Neural progenitor cell (in vitro differentiated cells): ENCODE results near the gene SIN3B. TPM values are rescaled to one million over a fixed set of nuclear protein-coding genes. Genes with fewer than 3 reads are reported as not detected.
"Not testable (repeated sequence)": the region's sequence is repeated elsewhere in the genome, so short reads cannot be mapped to it uniquely, and the experiment has no call there.

Experiments used
- DNase-seq: peaks from one replicate; pipeline ENCODE4 v3.0.0-alpha.2; 2016; ENCODE audit warnings: low spot score
- H2AFZ ChIP-seq: fragments of 200-600 bp; sonication (generic); replicated peaks from 2 replicates; pipeline ENCODE4 v1.6.1; 2016; ENCODE audit warnings: antibody characterized with exemption
- H3F3A ChIP-seq: fragments of 200-600 bp; sonication (generic); 2 replicates; pipeline ENCODE4 v1.6.1; 2016; ENCODE audit warnings: antibody characterized with exemption, low read depth
- H3K27ac ChIP-seq: fragments of 200-600 bp; sonication (generic); 2 replicates; pipeline ENCODE4 v1.5.1; 2016; ENCODE audit warnings: mild to moderate bottlenecking
- H3K27me3 ChIP-seq: fragments of 200-600 bp; sonication (generic); 2 replicates; pipeline ENCODE4 v1.6.1; 2016; ENCODE audit warnings: mild to moderate bottlenecking, moderate library complexity
- H3K36me3 ChIP-seq: fragments of 200-600 bp; sonication (generic); 2 replicates; pipeline ENCODE4 v1.5.1; 2016
- H3K4me1 ChIP-seq: fragments of 200-600 bp; sonication (generic); 2 replicates; pipeline ENCODE4 v1.6.1; 2016; ENCODE audit warnings: mixed run types
- H3K4me2 ChIP-seq: fragments of 200-600 bp; sonication (generic); 2 replicates; pipeline ENCODE4 v1.6.1; 2016
- H3K4me3 ChIP-seq: fragments of 200-600 bp; sonication (generic); 2 replicates; pipeline ENCODE4 v1.5.1; 2016
- H3K79me2 ChIP-seq: fragments of 200-600 bp; sonication (generic); 2 replicates; pipeline ENCODE4 v1.6.1; 2016; ENCODE audit warnings: low read depth
- H3K9ac ChIP-seq: fragments of 200-600 bp; sonication (generic); 2 replicates; pipeline ENCODE4 v1.6.1; 2016
- H3K9me3 ChIP-seq: fragments of 200-600 bp; sonication (generic); 2 replicates; pipeline ENCODE4 v1.5.1; 2016; ENCODE audit warnings: low read depth
- H4K20me1 ChIP-seq: fragments of 200-600 bp; sonication (generic); 2 replicates; pipeline ENCODE4 v1.6.1; 2016; ENCODE audit warnings: low read depth
- H3K27ac Mint-ChIP-seq: 3 replicates; pipeline ENCODE4 v1.8.0; 2021; ENCODE audit warnings: mixed read lengths
- H3K27me3 Mint-ChIP-seq: 2 replicates; pipeline ENCODE4 v1.8.0; 2022; ENCODE audit warnings: low read depth, mild to moderate bottlenecking, inconsistent platforms, moderate library complexity, mixed read lengths; ENCODE audit not compliant: insufficient read depth
- H3K36me3 Mint-ChIP-seq: 3 replicates; pipeline ENCODE4 v1.8.0; 2021; ENCODE audit warnings: mixed read lengths
- H3K4me1 Mint-ChIP-seq: 3 replicates; pipeline ENCODE4 v1.8.0; 2021; ENCODE audit warnings: mixed read lengths
- H3K4me3 Mint-ChIP-seq: 3 replicates; pipeline ENCODE4 v1.8.0; 2021; ENCODE audit warnings: mild to moderate bottlenecking, moderate library complexity, mixed read lengths
- H3K9me3 Mint-ChIP-seq: 3 replicates; pipeline ENCODE4 v1.8.0; 2020; ENCODE audit warnings: mixed read lengths
- CTCF ChIP-seq: fragments of 200-600 bp; sonication (generic); IDR thresholded peaks from 2 replicates; pipeline ENCODE4 v1.5.1; 2017; ENCODE audit warnings: antibody characterized with exemption, mild to moderate bottlenecking
- EZH2 ChIP-seq: fragments of 200-600 bp; sonication (generic); IDR thresholded peaks from 2 replicates; pipeline ENCODE4 v1.6.1; 2017; ENCODE audit warnings: antibody characterized with exemption, mild to moderate bottlenecking, moderate library complexity
- EZH2phosphoT487 ChIP-seq: fragments of 200-600 bp; sonication (generic); IDR thresholded peaks from 2 replicates; pipeline ENCODE4 v1.6.1; 2017; ENCODE audit warnings: antibody characterized with exemption
- total RNA-seq: library from RNA; depleted of rRNA; stranded (reverse); fragments of >200 nt; gene quantifications from 2 replicates; pipeline ENCODE4 v1.2.3, GENCODE V29; 2015; ENCODE audit warnings: low replicate concordance

Gene SIN3B
- total RNA-seq, 1 donor from 2014 or later: 21.2 TPM

GRCh38 chr19:16794456-16795441 is 34.4 kb upstream of the SIN3B start:
- no peak overlapping the region for H3K4me2 ChIP-seq
- no peaks in the 10 kb centered on the region for H3K4me1 ChIP-seq
- H3K36me3 Mint-ChIP-seq: no peaks in the 10 kb centered on the region
- no peak for DNase-seq
- no peak overlapping the region for H3K4me3 Mint-ChIP-seq
- no peaks in the 10 kb centered on the region for H3K4me1 Mint-ChIP-seq
- no peak overlapping the region for H3K9ac ChIP-seq
- no peaks in the 10 kb centered on the region for H3F3A ChIP-seq
- peaks cover 3% of the 10 kb centered on the region for H3K27me3 Mint-ChIP-seq
- H3K79me2 ChIP-seq: no peaks in the 10 kb centered on the region
- H3K9me3 Mint-ChIP-seq: peaks cover 19% of the 10 kb centered on the region
- no peaks in the 10 kb centered on the region for H4K20me1 ChIP-seq
- no peaks in the 10 kb centered on the region for H3K36me3 ChIP-seq
- no peak overlapping the region for H3K27ac ChIP-seq
- H3K27me3 ChIP-seq: no peaks in the 10 kb centered on the region
- H3K4me3 ChIP-seq: no peak overlapping the region
- no peak overlapping the region for H3K27ac Mint-ChIP-seq
- no peaks in the 10 kb centered on the region for H3K9me3 ChIP-seq
- no peak overlapping the region for H2AFZ ChIP-seq
- TF ChIP-seq CTCF: no peak
- TF ChIP-seq EZH2: no peak
- no peak for TF ChIP-seq EZH2phosphoT487

GRCh38 chr19:16795731-16796130 is 33.5 kb upstream of the SIN3B start:
- peaks cover 16% of the 10 kb centered on the region for H3K9me3 Mint-ChIP-seq
- Histone ChIP-seq H3K4me3 (no peak overlapping the region), H4K20me1 (no peaks in the 10 kb centered on the region), H3K9me3 (no peaks in the 10 kb centered on the region), H3K79me2 (no peaks in the 10 kb centered on the region), H3K4me1 (no peaks in the 10 kb centered on the region), H3K27ac (no peak overlapping the region), H2AFZ (no peak overlapping the region), H3K4me2 (no peak overlapping the region), H3K27me3 (no peaks in the 10 kb centered on the region), H3K36me3 (no peaks in the 10 kb centered on the region), H3F3A (no peaks in the 10 kb centered on the region), H3K9ac (no peak overlapping the region)
- H3K36me3 Mint-ChIP-seq: no peaks in the 10 kb centered on the region
- TF ChIP-seq EZH2phosphoT487: no peak
- TF ChIP-seq CTCF: no peak
- TF ChIP-seq EZH2: no peak
- no peak overlapping the region for H3K4me3 Mint-ChIP-seq
- no peak overlapping the region for H3K27ac Mint-ChIP-seq
- no peak for DNase-seq
- peaks cover 4% of the 10 kb centered on the region for H3K27me3 Mint-ChIP-seq
- H3K4me1 Mint-ChIP-seq: peaks cover 3% of the 10 kb centered on the region

GRCh38 chr19:16797876-16798275 is 31.3 kb upstream of the SIN3B start:
- Mint-ChIP-seq H3K27ac (no peak overlapping the region), H3K27me3 (peaks cover 5% of the 10 kb centered on the region), H3K4me3 (no peak overlapping the region)

GRCh38 chr19:16798326-16798725 is 30.9 kb upstream of the SIN3B start:
- H3K27ac Mint-ChIP-seq, H3K36me3 Mint-ChIP-seq: not testable (repeated sequence)

More at GRCh38 chr19:16797876-16798275, 31.3 kb upstream of the SIN3B start:
- Histone ChIP-seq H3K27me3 (no peaks in the 10 kb centered on the region), H3F3A (no peaks in the 10 kb centered on the region), H3K4me2 (no peak overlapping the region), H3K79me2 (no peaks in the 10 kb centered on the region), H3K9ac (no peak overlapping the region), H3K36me3 (no peaks in the 10 kb centered on the region), H3K4me1 (no peaks in the 10 kb centered on the region), H4K20me1 (no peaks in the 10 kb centered on the region), H3K9me3 (no peaks in the 10 kb centered on the region), H3K27ac (no peak overlapping the region), H3K4me3 (no peak overlapping the region), H2AFZ (no peak overlapping the region)
- peaks cover 3% of the 10 kb centered on the region for H3K4me1 Mint-ChIP-seq
- no peak for TF ChIP-seq EZH2
- no peak for TF ChIP-seq CTCF
- no peak for TF ChIP-seq EZH2phosphoT487
- peaks cover 8% of the 10 kb centered on the region for H3K9me3 Mint-ChIP-seq
- no peaks in the 10 kb centered on the region for H3K36me3 Mint-ChIP-seq
- no peak for DNase-seq

More at GRCh38 chr19:16798326-16798725, 30.9 kb upstream of the SIN3B start:
- not testable (repeated sequence) for H3K4me1 ChIP-seq, H3F3A ChIP-seq, H3K27me3 Mint-ChIP-seq, DNase-seq, H3K27me3 ChIP-seq, H3K4me3 ChIP-seq, H3K9me3 Mint-ChIP-seq, H3K79me2 ChIP-seq, H3K4me1 Mint-ChIP-seq, H4K20me1 ChIP-seq, H3K9me3 ChIP-seq, H2AFZ ChIP-seq, H3K4me2 ChIP-seq, H3K9ac ChIP-seq, H3K27ac ChIP-seq, H3K36me3 ChIP-seq, H3K4me3 Mint-ChIP-seq
